Measurements from ENCODE around the gene PPP1R10. TPM values are rescaled to one million over a fixed set of nuclear protein-coding genes. Genes with fewer than 3 reads are reported as not detected.

PPP1R10 gene
- total and polyA plus RNA-seq, 2 of the 13 experiments (the other 11 are each of a cell fraction or from before 2014, with no cell fraction given): 26.3 to 38.4 TPM

- TF ChIP-seq SIN3B (IDR thresholded peaks at IDR 0.05; ENCODE audit: low read length): peak; percentile 90
- TF ChIP-seq, protein P1, sequence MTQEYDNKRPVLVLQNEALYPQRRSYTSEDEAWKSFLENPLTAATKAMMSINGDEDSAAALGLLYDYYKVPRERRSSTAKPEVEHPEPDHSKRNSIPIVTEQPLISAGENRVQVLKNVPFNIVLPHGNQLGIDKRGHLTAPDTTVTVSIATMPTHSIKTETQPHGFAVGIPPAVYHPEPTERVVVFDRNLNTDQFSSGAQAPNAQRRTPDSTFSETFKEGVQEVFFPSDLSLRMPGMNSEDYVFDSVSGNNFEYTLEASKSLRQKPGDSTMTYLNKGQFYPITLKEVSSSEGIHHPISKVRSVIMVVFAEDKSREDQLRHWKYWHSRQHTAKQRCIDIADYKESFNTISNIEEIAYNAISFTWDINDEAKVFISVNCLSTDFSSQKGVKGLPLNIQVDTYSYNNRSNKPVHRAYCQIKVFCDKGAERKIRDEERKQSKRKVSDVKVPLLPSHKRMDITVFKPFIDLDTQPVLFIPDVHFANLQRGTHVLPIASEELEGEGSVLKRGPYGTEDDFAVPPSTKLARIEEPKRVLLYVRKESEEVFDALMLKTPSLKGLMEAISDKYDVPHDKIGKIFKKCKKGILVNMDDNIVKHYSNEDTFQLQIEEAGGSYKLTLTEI (CRISPR knock-in tag; conservative IDR thresholded peaks at IDR 0.05): no peak
- TF ChIP-seq KLF11 (CRISPR knock-in tag; IDR thresholded peaks at IDR 0.05): peak; percentile 54; the same call in 1 of the 2 replicates
- TF ChIP-seq ZNF543 (CRISPR knock-in tag; IDR thresholded peaks at IDR 0.05): peak; percentile 92
- peak; percentile 98 for TF ChIP-seq NFE2L1 (CRISPR knock-in tag; IDR thresholded peaks at IDR 0.05; ENCODE audit: borderline replicate concordance)
- peak; percentile 59 for TF ChIP-seq ZNF121 (CRISPR knock-in tag; IDR thresholded peaks at IDR 0.05)
- no peak for TF ChIP-seq ZNF326 (CRISPR knock-in tag; IDR thresholded peaks at IDR 0.05; ENCODE audit: borderline replicate concordance)
- peak; percentile 89 for TF ChIP-seq ZNF619 (CRISPR knock-in tag; IDR thresholded peaks at IDR 0.05)
- peak; percentile 67; the same call in 1 of the 2 replicates for TF ChIP-seq ZNF614 (CRISPR knock-in tag; IDR thresholded peaks at IDR 0.05; ENCODE audit: borderline replicate concordance)
- peak; percentile 53; the same call in 1 of the 2 replicates for TF ChIP-seq HCFC1 (IDR thresholded peaks at IDR 0.05; ENCODE audit: low read depth, low read length)
- TF ChIP-seq, protein P2, sequence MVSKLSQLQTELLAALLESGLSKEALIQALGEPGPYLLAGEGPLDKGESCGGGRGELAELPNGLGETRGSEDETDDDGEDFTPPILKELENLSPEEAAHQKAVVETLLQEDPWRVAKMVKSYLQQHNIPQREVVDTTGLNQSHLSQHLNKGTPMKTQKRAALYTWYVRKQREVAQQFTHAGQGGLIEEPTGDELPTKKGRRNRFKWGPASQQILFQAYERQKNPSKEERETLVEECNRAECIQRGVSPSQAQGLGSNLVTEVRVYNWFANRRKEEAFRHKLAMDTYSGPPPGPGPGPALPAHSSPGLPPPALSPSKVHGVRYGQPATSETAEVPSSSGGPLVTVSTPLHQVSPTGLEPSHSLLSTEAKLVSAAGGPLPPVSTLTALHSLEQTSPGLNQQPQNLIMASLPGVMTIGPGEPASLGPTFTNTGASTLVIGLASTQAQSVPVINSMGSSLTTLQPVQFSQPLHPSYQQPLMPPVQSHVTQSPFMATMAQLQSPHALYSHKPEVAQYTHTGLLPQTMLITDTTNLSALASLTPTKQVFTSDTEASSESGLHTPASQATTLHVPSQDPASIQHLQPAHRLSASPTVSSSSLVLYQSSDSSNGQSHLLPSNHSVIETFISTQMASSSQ (IDR thresholded peaks at IDR 0.05; ENCODE audit: low read depth): 0 out of 2 replicates have a peak, but pooled peaks have one; percentile 39
- TF ChIP-seq, protein P2 (CRISPR knock-in tag; IDR thresholded peaks at IDR 0.05; ENCODE audit: borderline replicate concordance): peak; percentile 85
- peak; percentile 83 for TF ChIP-seq ZMAT3 (CRISPR knock-in tag; conservative IDR thresholded peaks at IDR 0.05)
- TF ChIP-seq ZNF264 (CRISPR knock-in tag; IDR thresholded peaks at IDR 0.05): peak; percentile 57; the same call in 1 of the 2 replicates
- 0 out of 2 replicates have a peak, but pooled peaks have one; percentile 11 for TF ChIP-seq HMG20B (CRISPR knock-in tag; conservative IDR thresholded peaks at IDR 0.05)
- TF ChIP-seq, protein P3, sequence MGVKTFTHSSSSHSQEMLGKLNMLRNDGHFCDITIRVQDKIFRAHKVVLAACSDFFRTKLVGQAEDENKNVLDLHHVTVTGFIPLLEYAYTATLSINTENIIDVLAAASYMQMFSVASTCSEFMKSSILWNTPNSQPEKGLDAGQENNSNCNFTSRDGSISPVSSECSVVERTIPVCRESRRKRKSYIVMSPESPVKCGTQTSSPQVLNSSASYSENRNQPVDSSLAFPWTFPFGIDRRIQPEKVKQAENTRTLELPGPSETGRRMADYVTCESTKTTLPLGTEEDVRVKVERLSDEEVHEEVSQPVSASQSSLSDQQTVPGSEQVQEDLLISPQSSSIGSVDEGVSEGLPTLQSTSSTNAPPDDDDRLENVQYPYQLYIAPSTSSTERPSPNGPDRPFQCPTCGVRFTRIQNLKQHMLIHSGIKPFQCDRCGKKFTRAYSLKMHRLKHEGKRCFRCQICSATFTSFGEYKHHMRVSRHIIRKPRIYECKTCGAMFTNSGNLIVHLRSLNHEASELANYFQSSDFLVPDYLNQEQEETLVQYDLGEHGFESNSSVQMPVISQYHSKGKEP (CRISPR knock-in tag; IDR thresholded peaks at IDR 0.05): peak; percentile 30; the same call in 1 of the 2 replicates
- peak; percentile 46 for TF ChIP-seq FOXA3 (CRISPR knock-in tag; IDR thresholded peaks at IDR 0.05)
- TF ChIP-seq, protein P4, sequence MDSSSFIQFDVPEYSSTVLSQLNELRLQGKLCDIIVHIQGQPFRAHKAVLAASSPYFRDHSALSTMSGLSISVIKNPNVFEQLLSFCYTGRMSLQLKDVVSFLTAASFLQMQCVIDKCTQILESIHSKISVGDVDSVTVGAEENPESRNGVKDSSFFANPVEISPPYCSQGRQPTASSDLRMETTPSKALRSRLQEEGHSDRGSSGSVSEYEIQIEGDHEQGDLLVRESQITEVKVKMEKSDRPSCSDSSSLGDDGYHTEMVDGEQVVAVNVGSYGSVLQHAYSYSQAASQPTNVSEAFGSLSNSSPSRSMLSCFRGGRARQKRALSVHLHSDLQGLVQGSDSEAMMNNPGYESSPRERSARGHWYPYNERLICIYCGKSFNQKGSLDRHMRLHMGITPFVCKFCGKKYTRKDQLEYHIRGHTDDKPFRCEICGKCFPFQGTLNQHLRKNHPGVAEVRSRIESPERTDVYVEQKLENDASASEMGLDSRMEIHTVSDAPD (CRISPR knock-in tag; IDR thresholded peaks at IDR 0.05): peak; percentile 92
- peak; percentile 76; the same call in 1 of the 2 replicates for TF ChIP-seq FOXO1 (CRISPR knock-in tag; IDR thresholded peaks at IDR 0.05)
- TF ChIP-seq ZNF556 (CRISPR knock-in tag; IDR thresholded peaks at IDR 0.05; ENCODE audit: borderline replicate concordance): peak; percentile 96
Observed at GRCh38 chr6:30556906-30557682, 59.9 kb downstream of the PPP1R10 start, which contains the start of gene PRR3 (continued).
